Activated T-helper 9 cell treated with anti-CD3 and anti-CD28 coated beads, Interleukin-2, amount 50 U/mL, for 16 hours (primary cell): Measurements from ENCODE around the gene SLC9A3.

Experiments used
- DNase-seq: peaks from one replicate; pipeline ENCODE4 v3.0.0-alpha.2; 2020; ENCODE audit warnings: low read depth

Gene SLC9A3

GRCh38 chr5:554284-554988 is 30.2 kb upstream of the SLC9A3 start:
- DNase-seq, result no peak

- DNase-seq, result no peak
These were observed 29.6 kb upstream of the SLC9A3 start for GRCh38 chr5:553874-554273.

GRCh38 chr5:551406-551805 is 27.2 kb upstream of the SLC9A3 start:
- DNase-seq, result no peak

GRCh38 chr5:549229-549628 is 25.0 kb upstream of the SLC9A3 start:
- no peak for DNase-seq

- DNase-seq, result no peak
These were observed 24.0 kb upstream of the SLC9A3 start for GRCh38 chr5:548256-548655.

- DNase-seq, result no peak
These were observed 23.1 kb upstream of the SLC9A3 start for GRCh38 chr5:547086-547924.

GRCh38 chr5:546376-546908 is 22.2 kb upstream of the SLC9A3 start:
- DNase-seq, result no peak

- DNase-seq, result no peak
These were observed 21.6 kb upstream of the SLC9A3 start for GRCh38 chr5:545641-546375.

- no peak for DNase-seq
These were observed 20.6 kb upstream of the SLC9A3 start for GRCh38 chr5:544675-545355.

GRCh38 chr5:543755-544674 is 19.8 kb upstream of the SLC9A3 start:
- DNase-seq, result no peak

- DNase-seq, result no peak
These were observed 19.1 kb upstream of the SLC9A3 start for GRCh38 chr5:543351-543750.

GRCh38 chr5:542319-543311 is 18.4 kb upstream of the SLC9A3 start:
- DNase-seq, result no peak

GRCh38 chr5:541539-542318 is 17.5 kb upstream of the SLC9A3 start:
- DNase-seq, result no peak

GRCh38 chr5:540906-541538 is 16.8 kb upstream of the SLC9A3 start:
- no peak for DNase-seq

GRCh38 chr5:540071-540905 is 16.0 kb upstream of the SLC9A3 start:
- no peak for DNase-seq

GRCh38 chr5:539469-540070 is 15.3 kb upstream of the SLC9A3 start:
- DNase-seq, result no peak
